GM11168 (cell line): ENCODE results near the gene LAMTOR1.

Experiments
- in situ Hi-C: fragments of 300-500 bp; cut with MboI; formaldehyde crosslinking; loops from one replicate; pipeline ENCODE4 v1.12.0; 2022; ENCODE audit warnings: low sequenced_read_pairs; ENCODE audit not compliant: unreplicated experiment

The LAMTOR1 gene

DNA sequence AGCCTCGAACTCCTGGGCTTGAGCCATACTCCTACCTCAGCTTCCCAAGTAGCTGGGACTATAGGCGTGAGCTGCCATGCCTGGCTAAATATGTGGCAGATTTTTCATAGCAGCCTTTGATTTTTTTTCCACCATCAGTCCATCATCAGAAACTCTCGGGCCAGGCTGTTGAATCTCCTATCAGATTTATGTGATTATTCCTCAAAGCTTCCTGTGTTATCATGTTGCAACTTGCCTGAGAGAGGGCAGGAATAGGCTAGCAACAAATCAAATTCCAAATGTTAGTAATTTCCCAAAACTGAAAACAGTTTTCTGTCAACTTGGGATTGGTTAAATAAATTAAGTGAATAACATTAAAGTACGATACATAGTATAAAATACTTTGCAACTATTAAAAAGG is 19.0 kb downstream of the LAMTOR1 start:
- in situ Hi-C loops = no loop called here

- in situ Hi-C loops = no loop called here
Observed at GRCh38 chr11:72083414-72083813, 19.7 kb downstream of the LAMTOR1 start.

GRCh38 chr11:72081821-72082453 is 21.2 kb downstream of the LAMTOR1 start:
- in situ Hi-C loops = no loop called here

GRCh38 chr11:72081184-72081644 is 21.9 kb downstream of the LAMTOR1 start:
- in situ Hi-C loops = no loop called here

DNA sequence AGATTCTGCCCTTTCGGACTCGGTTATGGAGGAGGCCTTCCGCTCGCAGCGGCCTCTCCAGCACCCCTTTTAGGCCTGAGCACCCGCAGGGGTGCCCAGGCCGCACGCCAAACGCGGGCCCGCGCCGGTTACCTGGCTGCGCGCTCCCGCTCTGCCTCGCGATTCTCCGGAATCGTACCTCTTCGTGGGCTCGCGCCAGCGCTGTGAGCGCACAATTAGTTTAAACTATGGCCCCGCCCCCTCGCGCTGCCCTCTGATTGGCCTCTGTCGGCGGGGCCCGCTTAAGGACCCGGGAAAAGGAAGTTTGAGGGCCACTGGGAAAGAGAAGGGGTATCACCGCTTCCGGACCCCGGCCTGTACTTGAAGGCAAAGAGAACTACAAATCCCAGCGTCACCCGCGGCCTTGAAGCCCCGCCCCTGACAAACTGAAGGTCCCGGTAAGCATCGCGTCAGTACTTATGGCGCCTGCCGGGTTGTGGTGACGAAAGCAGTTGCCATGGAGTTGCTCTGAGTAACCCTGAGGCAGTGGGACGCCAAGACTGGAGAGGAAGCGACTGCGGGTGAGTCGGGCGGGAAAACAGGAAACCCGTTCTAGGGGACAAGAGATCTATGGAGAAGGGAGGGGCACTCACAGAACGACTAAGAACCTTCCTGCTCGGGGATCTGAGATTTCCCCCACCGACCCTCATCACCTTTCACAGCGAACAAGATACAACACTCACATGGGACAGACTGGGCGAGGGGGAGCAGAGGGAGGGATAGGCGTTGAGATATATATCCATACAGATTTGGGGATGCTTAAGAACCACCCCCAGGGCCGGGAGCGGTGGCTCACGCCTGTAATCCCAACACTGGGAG is 22.5 kb downstream of the LAMTOR1 start, which contains the start of the genes LRRC51 and NUMA1:
LRRC51 (plus strand) TSS at position 525 of the 858 bp plus-strand sequence. CDS start 8,234 bp downstream, outside the sequence.
NUMA1 (minus strand) TSS at position 217 of the 858 bp plus-strand sequence. CDS start 44,599 bp downstream, outside the sequence.
- in situ Hi-C loops = no loop called here

DNA sequence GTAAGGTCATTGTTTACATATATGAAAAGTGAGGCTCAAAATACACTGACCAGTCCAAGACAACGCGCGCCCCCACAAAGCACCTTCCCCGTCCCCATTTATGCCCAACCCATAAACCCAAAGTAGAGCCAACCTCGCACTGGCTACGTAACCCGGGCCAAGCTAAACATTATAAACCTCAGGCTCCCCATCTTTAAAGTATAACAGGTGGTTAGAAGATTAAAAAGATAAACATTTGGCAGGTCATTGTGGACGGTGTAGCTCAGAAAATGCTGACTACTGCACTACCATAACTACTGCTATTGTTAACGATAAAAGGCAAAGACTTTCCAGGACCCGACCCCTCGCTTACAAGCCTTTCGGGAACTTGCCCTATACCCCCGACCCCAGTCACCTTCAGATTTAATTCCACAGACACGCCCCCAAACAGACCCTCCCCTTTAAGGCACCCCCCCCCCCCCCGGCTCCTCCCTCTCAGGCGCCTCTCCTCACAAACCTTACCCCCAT is 23.2 kb downstream of the LAMTOR1 start:
- in situ Hi-C loops = no loop called here

GRCh38 chr11:72078477-72078876 is 24.6 kb downstream of the LAMTOR1 start:
- in situ Hi-C loops = no loop called here

GRCh38 chr11:72075756-72076155 is 27.3 kb downstream of the LAMTOR1 start:
- in situ Hi-C loops = no loop called here

GRCh38 chr11:72075109-72075508 is 28.0 kb downstream of the LAMTOR1 start:
- in situ Hi-C loops = no loop called here

- in situ Hi-C loops = no loop called here
Observed at GRCh38 chr11:72072348-72072747, 30.7 kb downstream of the LAMTOR1 start.

- in situ Hi-C loops = no loop called here
Observed at GRCh38 chr11:72070491-72070890, 32.6 kb downstream of the LAMTOR1 start.

DNA sequence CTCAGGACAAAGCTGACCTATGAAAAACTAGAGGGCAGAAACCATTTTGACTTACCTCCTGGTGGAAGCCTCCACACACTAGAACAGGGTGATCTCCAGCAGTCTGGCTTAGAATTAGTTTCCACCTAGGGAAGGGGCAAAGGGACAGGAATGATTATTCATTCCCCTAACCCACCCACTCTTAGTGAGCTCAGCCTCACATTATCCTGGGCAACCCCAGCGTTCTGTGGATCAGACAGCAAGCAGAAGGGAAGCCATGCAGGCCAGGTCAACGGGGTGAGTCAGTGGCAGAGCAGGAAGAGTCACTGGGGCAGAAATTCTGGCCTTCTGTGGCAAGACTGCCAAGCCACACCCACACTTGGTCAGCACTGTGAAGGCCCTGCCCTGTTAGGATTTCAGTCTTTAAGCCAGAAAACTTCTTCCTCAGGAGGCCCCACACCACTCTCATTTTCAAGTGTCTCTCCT is 33.3 kb downstream of the LAMTOR1 start:
- in situ Hi-C loops = no loop called here

GRCh38 chr11:72069200-72069599 is 33.9 kb downstream of the LAMTOR1 start:
- in situ Hi-C loops = no loop called here

- in situ Hi-C loops = no loop called here
Observed at GRCh38 chr11:72067676-72068075, 35.4 kb downstream of the LAMTOR1 start.

GRCh38 chr11:72067266-72067665 is 35.8 kb downstream of the LAMTOR1 start:
- in situ Hi-C loops = no loop called here

DNA sequence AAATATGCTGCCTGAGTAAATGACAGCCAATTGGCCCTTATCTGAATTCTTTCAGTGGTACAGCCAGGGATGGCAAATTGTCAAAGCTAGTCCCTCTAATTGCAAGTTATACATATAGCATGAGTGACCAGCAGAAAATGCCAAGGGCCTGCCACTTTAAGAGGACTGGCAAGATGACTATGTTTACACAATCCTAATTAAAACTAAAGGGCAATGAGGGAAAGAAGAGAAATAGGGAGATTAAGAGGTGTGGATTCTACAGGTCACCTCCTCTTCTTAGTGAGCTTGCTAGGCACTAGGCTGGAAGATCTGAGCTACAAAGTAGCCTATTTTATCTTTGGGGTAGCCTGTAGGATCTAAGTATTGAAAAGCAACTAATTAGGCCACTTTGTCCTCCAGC is 36.2 kb downstream of the LAMTOR1 start:
- in situ Hi-C loops = no loop called here

GRCh38 chr11:72061739-72062396 is 41.2 kb downstream of the LAMTOR1 start:
- in situ Hi-C loops = no loop called here

DNA sequence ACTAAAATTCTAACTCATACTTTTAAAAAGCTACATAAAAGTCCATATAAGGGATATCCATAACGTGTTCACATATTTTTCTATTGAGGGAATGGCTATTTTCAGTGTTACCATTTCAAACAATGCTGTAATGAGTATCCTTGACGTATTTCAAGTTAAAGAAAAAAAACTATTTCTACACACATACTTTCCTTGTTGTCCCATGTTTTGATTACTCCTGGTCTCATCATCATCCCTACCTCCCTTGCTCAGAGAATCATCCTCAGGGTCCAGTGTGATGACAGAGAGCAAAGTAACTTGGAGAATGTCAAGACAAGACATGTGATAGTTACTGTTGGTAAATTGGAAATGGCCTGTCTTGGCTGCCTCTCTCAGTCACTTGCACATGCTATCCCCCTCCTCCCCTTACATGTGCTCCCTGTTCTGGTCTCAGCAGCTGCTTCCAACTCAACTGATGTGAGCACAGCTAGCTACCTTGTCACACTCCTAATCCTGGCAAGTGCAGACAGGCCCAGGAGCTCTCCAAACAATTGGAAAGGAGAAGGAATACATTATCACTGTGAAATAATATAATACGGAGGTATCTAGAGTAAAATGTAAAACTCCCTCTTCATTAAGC is 44.6 kb downstream of the LAMTOR1 start:
- in situ Hi-C loops = no loop called here

DNA sequence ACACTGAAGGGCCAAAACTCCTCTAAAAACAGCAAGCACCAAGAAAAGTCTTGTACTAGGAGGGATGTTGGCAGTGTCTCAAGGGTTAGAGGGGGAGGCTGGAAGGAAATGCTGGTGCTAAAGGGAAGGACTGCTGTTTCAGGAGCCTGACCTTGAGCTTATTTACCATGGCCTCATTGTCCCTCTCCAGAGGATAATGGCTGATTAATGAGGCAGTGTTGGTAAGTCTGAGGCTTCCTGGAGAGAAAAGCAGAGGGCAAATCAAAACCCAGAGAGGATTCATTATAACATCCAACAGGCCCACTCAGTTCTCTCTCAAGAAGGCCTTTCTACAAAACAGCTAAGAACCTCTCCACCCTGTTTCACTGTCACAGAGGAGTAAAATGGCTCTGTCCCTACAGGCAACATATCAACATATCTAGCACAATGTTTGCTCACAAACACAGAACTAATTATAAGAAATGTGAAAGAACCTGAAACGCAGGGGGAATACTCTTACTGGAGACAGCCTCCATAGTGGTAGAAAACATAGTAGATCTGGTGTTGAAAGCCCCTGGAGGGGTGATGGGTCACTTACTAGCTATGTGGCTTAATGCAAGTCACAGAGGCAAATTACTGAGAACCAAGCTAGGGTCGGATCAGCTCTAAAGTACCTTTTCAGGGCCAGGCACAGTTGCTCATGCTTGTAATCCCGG is 54.2 kb downstream of the LAMTOR1 start:
- in situ Hi-C loops = no loop called here
